Heart left ventricle (tissue), 13 donors: ENCODE measurements around the gene SLC30A3.

Source experiments
- CTCF ChIP-seq, 12 donors: fragments of 200-600 bp; sonication (generic) in 4 of 12; IDR thresholded peaks; one replicate each; pipeline versions ENCODE4 v1.5.0 to v1.8.0; 2018 to 2022; ENCODE audit warnings: antibody characterized with exemption in 12 of 12, mild to moderate bottlenecking in 5 of 12
- POLR2A ChIP-seq, 2 donors: fragments of 450-650 bp; IDR thresholded peaks; one replicate each; pipeline ENCODE4 v1.6.1; 2017; ENCODE audit warnings: antibody characterized with exemption in 2 of 2, mild to moderate bottlenecking in 2 of 2, moderate library complexity in 2 of 2
- donor health status: ischemic (EF 13 %, LVEDD 7.1; RV severe dilation, severe dysfunction).
- donor health status: DM: no; HTN: yes; CAD: no.
- donor health status: DM: no; HTN: no; CAD: no.
- donor health status: ischemic (EF 25% LVEDD 6.9; RV normal size, moderate dysfunction).
- donor health status: ischemic (EF 25% LVEDD 5.7; RV mildly dilated, moderate dysfunction).
- donor health status: ischemic (EF 35%, LVEDD 5.7; RV mildly dilated, moderate dysfunction).
- donor health status: nonischemic (EF 11% LVEDD 7.7; RV severe dilation, severe dysfunction).
- donor health status: DM: yes; HTN: yes; CAD: no.
- donor health status: PGD.
- donor health status: ischemic (EF 29% LVEDD 5.4; RV normal size, mild dysfunction).
- donor health status: nonischemic (EF 23%, LVEDD 6.1; RV moderate dilation, normal function).

DNA sequence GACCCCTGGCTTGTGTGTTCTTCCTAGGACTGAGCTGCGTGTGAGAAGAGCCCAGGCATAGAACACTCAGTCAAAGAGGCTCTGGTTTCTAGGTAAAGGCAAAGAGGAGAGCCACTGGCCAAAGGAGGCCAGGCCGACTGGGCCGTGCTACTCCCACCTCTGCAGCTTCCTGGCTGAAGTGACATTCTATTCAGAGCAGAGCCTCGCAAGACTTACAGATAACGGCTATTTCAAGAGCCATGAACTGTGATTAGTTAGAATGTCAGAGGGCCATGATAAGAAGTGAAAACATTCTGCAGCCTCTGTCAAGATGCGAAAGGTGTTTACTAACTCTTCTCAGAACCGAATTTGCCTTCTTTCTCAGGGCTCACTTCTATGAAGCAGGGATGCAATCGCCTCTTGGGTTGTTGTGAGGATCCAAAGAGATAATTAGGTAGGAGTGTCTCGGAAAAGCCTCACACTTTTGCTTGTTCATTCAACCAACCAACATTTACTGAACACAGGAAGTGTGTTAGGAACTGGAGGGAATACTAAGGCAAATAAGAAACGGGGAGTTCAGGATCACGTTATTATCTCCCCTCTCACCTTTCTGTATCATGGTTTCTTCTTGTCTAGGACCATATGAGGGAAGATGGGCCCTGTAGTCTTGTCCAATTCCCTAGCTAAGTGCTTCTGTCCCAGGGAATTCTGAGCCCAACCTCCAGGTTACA, 8.9 kb upstream of the SLC30A3 start:
- TF ChIP-seq CTCF (IDR thresholded peaks at IDR 0.05) (no peak), POLR2A (IDR thresholded peaks at IDR 0.05) (peak in 1 of 2 donors; percentile 32)
